Stromal cell of bone marrow (primary cell): ENCODE data around the gene EP400.

Experiments used
- DNase-seq: peaks from one replicate; pipeline ENCODE4 v3.0.0-alpha.2; 2012; ENCODE audit warnings: low read depth

Gene EP400

GRCh38 chr12:131949431-131950181, at the start of gene EP400:
EP400 (plus strand) TSS chr12:131949942; CDS start chr12:131960620, 10,678 bp downstream.
- peak; percentile 88 for DNase-seq

GRCh38 chr12:131900397-131900796, 49.3 kb upstream of the EP400 start:
- no peak for DNase-seq

GRCh38 chr12:131901431-131902331, 48.1 kb upstream of the EP400 start:
- no peak for DNase-seq

- no peak for DNase-seq
Measured at GRCh38 chr12:131902332-131903241, 47.2 kb upstream of the EP400 start.

- DNase-seq: no peak
Measured at GRCh38 chr12:131903270-131904255, 46.2 kb upstream of the EP400 start.

GRCh38 chr12:131904346-131904745, 45.4 kb upstream of the EP400 start:
- DNase-seq: no peak

GRCh38 chr12:131905081-131905629, 44.6 kb upstream of the EP400 start:
- no peak for DNase-seq

- no peak for DNase-seq
Measured at GRCh38 chr12:131905630-131906091, 44.1 kb upstream of the EP400 start.

GRCh38 chr12:131907379-131908091, 42.2 kb upstream of the EP400 start:
- DNase-seq: no peak

GRCh38 chr12:131908092-131909080, 41.4 kb upstream of the EP400 start:
- no peak for DNase-seq

GRCh38 chr12:131909081-131909751, 40.5 kb upstream of the EP400 start:
- DNase-seq: no peak

GRCh38 chr12:131909752-131910219, 40.0 kb upstream of the EP400 start:
- no peak for DNase-seq

- DNase-seq: no peak
Measured at GRCh38 chr12:131910302-131911027, 39.3 kb upstream of the EP400 start.

GRCh38 chr12:131911028-131911650, 38.6 kb upstream of the EP400 start:
- no peak for DNase-seq

- no peak for DNase-seq
Measured at GRCh38 chr12:131911851-131912477, 37.8 kb upstream of the EP400 start.
